Measurements from ENCODE around the gene DCAF4. TPM values are rescaled to one million over a fixed set of nuclear protein-coding genes. Genes with fewer than 3 reads are reported as not detected.
A peak's percentile ranks its signal among the peaks of the same experiment; 100 is the strongest.

Gene DCAF4
- polyA plus RNA-seq, 1 experiment, result 14.7 TPM

DNA sequence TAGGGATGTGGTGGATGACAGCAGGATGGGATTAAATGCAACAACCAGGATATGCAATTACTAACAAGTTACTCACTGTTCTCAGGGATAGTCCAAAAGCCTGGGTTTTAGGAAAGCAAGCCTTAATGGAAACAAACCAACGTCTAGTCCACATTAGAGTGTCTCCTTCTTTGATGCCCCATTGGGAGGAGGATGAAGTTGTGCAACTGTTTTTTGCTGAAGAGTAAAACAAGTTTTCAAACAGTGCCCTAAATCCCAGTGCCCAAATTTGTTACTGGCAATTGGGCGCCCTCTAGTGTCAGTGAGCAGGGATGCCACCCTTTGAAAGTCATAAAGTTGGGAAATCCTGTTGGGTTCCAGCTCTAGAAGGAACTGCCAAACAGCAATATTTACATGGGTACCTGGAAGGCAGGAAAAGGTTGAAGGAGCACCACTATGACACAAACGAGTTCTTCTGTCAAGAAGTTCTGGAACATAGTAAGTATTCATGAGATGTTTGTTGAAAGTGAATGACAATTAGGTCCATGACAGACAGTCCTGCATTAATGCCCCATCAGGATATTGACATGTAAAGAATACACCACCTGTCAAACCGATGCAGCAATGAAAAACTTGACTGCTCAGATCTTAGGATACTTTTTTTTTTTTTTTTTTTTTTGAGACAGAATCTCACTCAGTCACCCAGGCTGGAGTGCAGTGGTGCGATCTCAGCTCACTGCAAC is 21.3 kb upstream of the DCAF4 start:
- Histone ChIP-seq H3K27me3 (ENCODE audit: control insufficient read depth, insufficient read depth, low read length) (no peaks in the 10 kb centered on the region), H3K27ac (ENCODE audit: low read depth, low read length) (no peak overlapping the region), H3K4me3 (ENCODE audit: low read depth, low read length) (no peak overlapping the region), H3K9me3 (ENCODE audit: control insufficient read depth, insufficient read depth, low read length) (0 out of 2 replicates have a peak, but pooled peaks cover 3% of the 10 kb centered on the region)
- peak; percentile 49 for DNase-seq (ENCODE audit: low read depth, low spot score)
- ChIA-PET CTCF (interaction anchor here (0.6 to 5.0 kb wide), 42 partner anchors 11 to 403 kb away, joined by 3 to 283 read pairs (median 3); partner anchors contain the start of gene DPF3), POLR2A (interaction anchor here (1.0 to 1.2 kb wide), 2 partner anchors 389 to 391 kb away, joined by 3 read pairs; no protein-coding TSS in a partner anchor)
- TF ChIP-seq, protein P1, sequence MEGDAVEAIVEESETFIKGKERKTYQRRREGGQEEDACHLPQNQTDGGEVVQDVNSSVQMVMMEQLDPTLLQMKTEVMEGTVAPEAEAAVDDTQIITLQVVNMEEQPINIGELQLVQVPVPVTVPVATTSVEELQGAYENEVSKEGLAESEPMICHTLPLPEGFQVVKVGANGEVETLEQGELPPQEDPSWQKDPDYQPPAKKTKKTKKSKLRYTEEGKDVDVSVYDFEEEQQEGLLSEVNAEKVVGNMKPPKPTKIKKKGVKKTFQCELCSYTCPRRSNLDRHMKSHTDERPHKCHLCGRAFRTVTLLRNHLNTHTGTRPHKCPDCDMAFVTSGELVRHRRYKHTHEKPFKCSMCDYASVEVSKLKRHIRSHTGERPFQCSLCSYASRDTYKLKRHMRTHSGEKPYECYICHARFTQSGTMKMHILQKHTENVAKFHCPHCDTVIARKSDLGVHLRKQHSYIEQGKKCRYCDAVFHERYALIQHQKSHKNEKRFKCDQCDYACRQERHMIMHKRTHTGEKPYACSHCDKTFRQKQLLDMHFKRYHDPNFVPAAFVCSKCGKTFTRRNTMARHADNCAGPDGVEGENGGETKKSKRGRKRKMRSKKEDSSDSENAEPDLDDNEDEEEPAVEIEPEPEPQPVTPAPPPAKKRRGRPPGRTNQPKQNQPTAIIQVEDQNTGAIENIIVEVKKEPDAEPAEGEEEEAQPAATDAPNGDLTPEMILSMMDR (IDR thresholded peaks at IDR 0.05; ENCODE audit: low read depth, low read length), result peak; percentile 96

DNA sequence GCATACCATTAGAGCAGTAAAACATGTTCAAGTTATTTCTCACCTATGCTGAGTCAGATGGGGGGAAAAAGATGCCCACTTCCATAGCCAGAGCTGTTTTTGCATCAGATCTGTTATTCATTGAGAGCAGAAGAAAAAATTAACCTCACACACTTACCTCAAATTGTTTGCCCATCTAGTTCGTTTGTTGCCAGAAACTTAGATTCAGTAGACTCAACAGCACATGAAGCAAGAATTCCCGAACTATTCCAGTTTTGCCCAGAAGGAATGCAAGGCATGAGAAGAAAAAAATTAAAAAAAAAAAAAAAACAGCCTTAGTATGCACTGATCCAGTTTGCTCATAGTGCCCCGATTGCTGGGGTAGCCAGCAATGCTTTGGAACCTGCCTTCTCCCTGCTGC is 19.9 kb upstream of the DCAF4 start:
- TF ChIP-seq, protein P1 (IDR thresholded peaks at IDR 0.05; ENCODE audit: low read depth, low read length), result no peak
- CTCF ChIA-PET, result interaction anchor here (0.6 to 5.0 kb wide), 8 partner anchors 12 to 1898 kb away, joined by 3 to 283 read pairs (median 5); partner anchors contain the start of gene DPF3
- Histone ChIP-seq H3K9me3 (ENCODE audit: control insufficient read depth, insufficient read depth, low read length) (0 out of 2 replicates have a peak, but pooled peaks cover 3% of the 10 kb centered on the region), H3K27me3 (ENCODE audit: control insufficient read depth, insufficient read depth, low read length) (no peaks in the 10 kb centered on the region), H3K4me3 (ENCODE audit: low read depth, low read length) (no peak overlapping the region), H3K27ac (ENCODE audit: low read depth, low read length) (peak overlapping the region; percentile 63)
- POLR2A ChIA-PET, result interaction anchor here (0.7 kb wide), 1 partner anchor 268 kb away, joined by 5 read pairs; no protein-coding TSS in a partner anchor
- DNase-seq (ENCODE audit: low read depth, low spot score), result peak; percentile 58

- no peak for DNase-seq (ENCODE audit: low read depth, low spot score)
- CTCF ChIA-PET, result interaction anchor here (0.6 to 5.0 kb wide), 6 partner anchors 13 to 1898 kb away, joined by 5 to 283 read pairs (median 12); partner anchors contain the start of gene DPF3
- POLR2A ChIA-PET, result no interaction called here
- TF ChIP-seq, protein P1 (IDR thresholded peaks at IDR 0.05; ENCODE audit: low read depth, low read length), result no peak
- Histone ChIP-seq H3K27me3 (ENCODE audit: control insufficient read depth, insufficient read depth, low read length) (no peaks in the 10 kb centered on the region), H3K27ac (ENCODE audit: low read depth, low read length) (no peak overlapping the region), H3K9me3 (ENCODE audit: control insufficient read depth, insufficient read depth, low read length) (0 out of 2 replicates have a peak, but pooled peaks cover 3% of the 10 kb centered on the region), H3K4me3 (ENCODE audit: low read depth, low read length) (no peak overlapping the region)
These were observed 19.4 kb upstream of the DCAF4 start for GRCh38 chr14:72906879-72907278.

DNA sequence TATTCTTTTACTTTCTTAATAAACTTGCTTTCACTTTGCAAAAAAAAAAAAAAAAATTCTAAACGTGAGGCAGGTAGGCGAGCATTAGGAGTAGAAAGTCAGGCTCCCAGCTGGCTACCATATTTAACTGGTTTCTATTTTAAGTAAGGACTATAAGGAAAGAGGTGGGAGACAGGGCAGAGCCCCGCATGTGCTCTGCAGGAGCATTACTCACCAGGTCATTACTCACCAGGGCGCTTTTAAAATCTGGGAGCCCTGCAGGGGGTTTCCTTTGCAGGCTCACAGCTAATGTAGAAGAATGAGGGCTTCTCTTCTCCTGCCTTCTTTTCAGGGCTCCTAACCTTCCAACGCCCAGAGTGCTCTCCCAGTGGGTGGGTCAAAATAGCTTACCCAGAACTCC is 18.4 kb upstream of the DCAF4 start:
- CTCF ChIA-PET, result interaction anchor here (1.4 to 2.7 kb wide), 3 partner anchors 40 to 394 kb away, joined by 5 to 10 read pairs (median 8); no protein-coding TSS in a partner anchor

More for the DNA sequence above, 18.4 kb upstream of the DCAF4 start:
- DNase-seq (ENCODE audit: low read depth, low spot score), result no peak
- peak overlapping the region; percentile 34 for H3K27ac ChIP-seq (ENCODE audit: low read depth, low read length)
- H3K9me3 ChIP-seq (ENCODE audit: control insufficient read depth, insufficient read depth, low read length), result 0 out of 2 replicates have a peak, but pooled peaks cover 3% of the 10 kb centered on the region
- no peak overlapping the region for H3K4me3 ChIP-seq (ENCODE audit: low read depth, low read length)
- H3K27me3 ChIP-seq (ENCODE audit: control insufficient read depth, insufficient read depth, low read length), result no peaks in the 10 kb centered on the region
- POLR2A ChIA-PET, result interaction anchor here (0.5 kb wide), 1 partner anchor 263 kb away, joined by 3 read pairs; no protein-coding TSS in a partner anchor
- TF ChIP-seq, protein P1 (IDR thresholded peaks at IDR 0.05; ENCODE audit: low read depth, low read length), result 0 out of 2 replicates have a peak, but pooled peaks have one; percentile 9
